SK-N-SH (cell line): Measurements from ENCODE around the gene PLXNA4. TPM values are rescaled to one million over a fixed set of nuclear protein-coding genes. Genes with fewer than 3 reads are reported as not detected.

Experiments
- CTCF ChIA-PET: fragments of 300-600, 350-600 bp; formaldehyde crosslinking; extraction: SDS; loops from one replicate; lab custom pipeline; 2021; lab: Yijun Ruan, JAX
- POLR2A ChIA-PET: fragments of 350-600 bp; sonication (Branson Sonifier 250); formaldehyde crosslinking; extraction: SDS; loops from one replicate; lab custom pipeline; 2020; ENCODE audit warnings: antibody characterized with exemption, inconsistent platforms; lab: Yijun Ruan, JAX
- DNase-seq: peaks from one replicate; pipeline ENCODE4 v3.0.0; 2012
- H2AFZ ChIP-seq: fragments of 200-600 bp; sonication (generic); 2 replicates; pipeline ENCODE4 v1.8.1; 2016; ENCODE audit warnings: antibody characterized with exemption, mild to moderate bottlenecking, low read depth
- H3F3A ChIP-seq: fragments of 200-600 bp; sonication (generic); replicated peaks from 2 replicates; pipeline ENCODE3; 2016; ENCODE audit warnings: antibody characterized with exemption, mild to moderate bottlenecking; ENCODE audit not compliant: insufficient read depth
- H3K27ac ChIP-seq, 2 experiments: fragments of 200-500 bp in 1 of 2; fragments of 200-600 bp in 1 of 2; sonication (Bioruptor generic) in 1 of 2; sonication (generic), shearing (Covaris generic) in 1 of 2; 2 replicates each; pipeline versions ENCODE4 v1.5.1 to v1.6.1; 2014 to 2016; ENCODE audit warnings: low read depth in 2 of 2, inconsistent platforms in 1 of 2, low read length in 1 of 2, mild to moderate bottlenecking in 1 of 2, mixed read lengths in 1 of 2
- H3K27me3 ChIP-seq: fragments of 200-600 bp; sonication (generic), shearing (Covaris generic); 2 replicates; pipeline ENCODE4 v1.6.1; 2016; ENCODE audit warnings: mixed run types; ENCODE audit not compliant: insufficient read depth
- H3K36me3 ChIP-seq, 2 experiments: fragments of 200-500 bp in 1 of 2; fragments of 200-600 bp in 1 of 2; sonication (Bioruptor generic) in 1 of 2; sonication (generic) in 1 of 2; replicated peaks in 1 of 2; 2 replicates each; pipeline versions ENCODE3 to v1.5.1; 2014 to 2016; ENCODE audit warnings: low read length in 1 of 2, mild to moderate bottlenecking in 1 of 2; ENCODE audit not compliant: insufficient read depth in 2 of 2, control insufficient read depth in 1 of 2
- H3K4me1 ChIP-seq, 2 experiments: fragments of 200-500 bp in 1 of 2; fragments of 200-600 bp in 1 of 2; sonication (Bioruptor generic) in 1 of 2; sonication (generic), shearing (Covaris generic) in 1 of 2; 2 replicates each; pipeline versions ENCODE4 v1.5.1 to v1.6.1; 2014 to 2016; ENCODE audit warnings: low read depth in 1 of 2, low read length in 1 of 2, mixed run types in 1 of 2; ENCODE audit not compliant: insufficient read depth in 2 of 2, control insufficient read depth in 1 of 2
- H3K4me2 ChIP-seq: fragments of 200-600 bp; sonication (generic), shearing (Covaris generic); 2 replicates; pipeline ENCODE4 v1.6.1; 2017; ENCODE audit warnings: mixed run types
- H3K4me3 ChIP-seq, 2 experiments: fragments of 200-500 bp in 1 of 2; fragments of 200-600 bp in 1 of 2; sonication (Bioruptor generic) in 1 of 2; sonication (generic), shearing (Covaris generic) in 1 of 2; 2 replicates each; pipeline versions ENCODE4 v1.5.1 to v1.8.1; 2014 to 2016; ENCODE audit warnings: low read depth in 2 of 2, inconsistent platforms in 1 of 2, low read length in 1 of 2, mild to moderate bottlenecking in 1 of 2, mixed read lengths in 1 of 2, moderate library complexity in 1 of 2
- H3K79me2 ChIP-seq: fragments of 200-600 bp; sonication (generic); 2 replicates; pipeline ENCODE4 v1.8.1; 2017; ENCODE audit warnings: mild to moderate bottlenecking; ENCODE audit not compliant: insufficient read depth
- H3K9ac ChIP-seq: fragments of 200-600 bp; sonication (generic); 2 replicates; pipeline ENCODE4 v1.6.1; 2017; ENCODE audit warnings: mixed run types
- H3K9me2 ChIP-seq: fragments of 200-600 bp; sonication (generic); 2 replicates; pipeline ENCODE4 v1.6.1; 2017; ENCODE audit warnings: mixed run types
- H3K9me3 ChIP-seq: fragments of 200-600 bp; sonication (generic); 2 replicates; pipeline ENCODE4 v1.6.1; 2017; ENCODE audit warnings: mixed run types, mild to moderate bottlenecking, moderate library complexity
- H4K20me1 ChIP-seq: fragments of 200-600 bp; sonication (generic); 2 replicates; pipeline ENCODE4 v1.6.1; 2017; ENCODE audit warnings: mild to moderate bottlenecking, mixed run types; ENCODE audit not compliant: insufficient read depth
- CHD2 ChIP-seq: fragments of 150-350 bp; IDR thresholded peaks from 2 replicates; pipeline ENCODE4 v1.6.1; 2018; ENCODE audit warnings: low read length; ENCODE audit not compliant: partially characterized antibody
- CTCF ChIP-seq: fragments of 200-600 bp; sonication (generic); IDR thresholded peaks from 2 replicates; pipeline ENCODE4 v1.6.1; 2017; ENCODE audit warnings: antibody characterized with exemption, mild to moderate bottlenecking, moderate library complexity
- EP300 ChIP-seq, 2 experiments: IDR thresholded peaks; 2 replicates each; pipeline versions ENCODE4 v1.4.0 to v1.6.1; 2012; ENCODE audit warnings: borderline replicate concordance in 1 of 2, low read depth in 1 of 2, low read length in 1 of 2
- EZH2phosphoT487 ChIP-seq: fragments of 200-600 bp; sonication (generic); IDR thresholded peaks from 2 replicates; pipeline ENCODE4 v1.6.1; 2017; ENCODE audit warnings: low read depth, mixed run types, mild to moderate bottlenecking, antibody characterized with exemption, moderate library complexity, borderline replicate concordance
- FOSL2 ChIP-seq: IDR thresholded peaks from 2 replicates; pipeline ENCODE4 v1.4.0; 2012; ENCODE audit warnings: low read depth, mild to moderate bottlenecking, moderate library complexity, borderline replicate concordance
- FOXM1 ChIP-seq: IDR thresholded peaks from 2 replicates; pipeline ENCODE4 v1.4.0; 2012; ENCODE audit warnings: low read depth, mild to moderate bottlenecking
- GABPA ChIP-seq: IDR thresholded peaks from 2 replicates; pipeline ENCODE4 v1.4.0; 2012; ENCODE audit warnings: low read depth, mild to moderate bottlenecking
- JUND ChIP-seq: IDR thresholded peaks from 2 replicates; pipeline ENCODE4 v1.4.0; 2012
- MXI1 ChIP-seq: IDR thresholded peaks from 2 replicates; pipeline ENCODE4 v1.6.1; 2012; ENCODE audit warnings: mild to moderate bottlenecking, low read depth, low read length, improper control_type of control experiment
- NRF1 ChIP-seq: IDR thresholded peaks from 2 replicates; pipeline ENCODE4 v1.6.1; 2012; ENCODE audit warnings: low read depth, mild to moderate bottlenecking, low read length
- PBX3 ChIP-seq: IDR thresholded peaks from 2 replicates; pipeline ENCODE4; 2012
- RCOR1 ChIP-seq: fragments of 150-350 bp; IDR thresholded peaks from 2 replicates; pipeline ENCODE4 v1.6.1; 2017; ENCODE audit warnings: antibody characterized with exemption, low read length
- REST ChIP-seq: IDR thresholded peaks from 2 replicates; pipeline ENCODE4 v1.6.1; 2012; ENCODE audit warnings: mild to moderate bottlenecking, low read depth, low read length, moderate library complexity
- RFX5 ChIP-seq: IDR thresholded peaks from 2 replicates; pipeline ENCODE4 v1.6.1; 2012; ENCODE audit warnings: mild to moderate bottlenecking, improper control_type of control experiment, low read length
- RXRA ChIP-seq: IDR thresholded peaks from 2 replicates; pipeline ENCODE4 v1.4.0; 2012; ENCODE audit warnings: low read depth, mild to moderate bottlenecking, borderline replicate concordance
- TCF12 ChIP-seq: IDR thresholded peaks from 2 replicates; pipeline ENCODE4 v1.4.0; 2012
- TEAD4 ChIP-seq: IDR thresholded peaks from 2 replicates; pipeline ENCODE4 v1.4.0; 2012; ENCODE audit warnings: mild to moderate bottlenecking, borderline replicate concordance; ENCODE audit not compliant: insufficient read depth
- YY1 ChIP-seq: IDR thresholded peaks from 2 replicates; pipeline ENCODE4 v1.4.0; 2012; ENCODE audit warnings: low read depth, mild to moderate bottlenecking
- ZBTB33 ChIP-seq: IDR thresholded peaks from 2 replicates; pipeline ENCODE4 v1.4.0; 2012; ENCODE audit warnings: low read depth, borderline replicate concordance
- WGBS: methylation state at CpG from one replicate; pipeline ENCODE4 v1.1.6; 2017; ENCODE audit warnings: low lambda C conversion rate; 5-methylcytosine and 5-hydroxymethylcytosine counted together
- polyA plus RNA-seq, 3 experiments: library from polyadenylated mRNA; depleted of rRNA; stranded (reverse); fragments of >200 nt; gene quantifications; 2 replicates each; pipeline ENCODE4 v1.2.3, GENCODE V29; 2012

Gene PLXNA4
- polyA plus RNA-seq, 1 of the 3 experiments (the other 2 are of a cell fraction): 2.4 TPM

GRCh38 chr7:132115028-132115427, 461.2 kb downstream of the PLXNA4 start:
- Histone ChIP-seq H3K27me3 (no peaks in the 10 kb centered on the region), H2AFZ (no peak overlapping the region), H3K9me3 (no peaks in the 10 kb centered on the region), H3K4me1 (peaks cover 22 to 34% of the 10 kb centered on the region in 2 experiments), H3K9me2 (no peaks in the 10 kb centered on the region), H3K36me3 (peaks cover 0 to 5% of the 10 kb centered on the region in 2 experiments), H3K79me2 (no peaks in the 10 kb centered on the region), H3K27ac (peak overlapping the region in 1 of 2 experiments; percentile 86; a peak in 1 of 4 replicates), H3K9ac (no peak overlapping the region), H3K4me3 (no peak overlapping the region), H4K20me1 (no peaks in the 10 kb centered on the region), H3F3A (peaks cover 30% of the 10 kb centered on the region), H3K4me2 (no peak overlapping the region)
- DNase-seq: no peak
- ChIA-PET CTCF (interaction anchor here (1.5 kb wide), 1 partner anchor 170 kb away, joined by 4 read pairs; no protein-coding TSS in a partner anchor), POLR2A (interaction anchor here (1.0 kb wide), 1 partner anchor 25 kb away, joined by 3 read pairs; no protein-coding TSS in a partner anchor)
- WGBS: 97% methylated on average over 4 of the region's 4 CpGs
- no peak for TF ChIP-seq REST
- TF ChIP-seq TEAD4: no peak
- no peak for TF ChIP-seq FOSL2
- TF ChIP-seq ZBTB33: no peak
- TF ChIP-seq RXRA: no peak
- TF ChIP-seq GABPA: no peak
- no peak for TF ChIP-seq PBX3
- TF ChIP-seq EP300 (IDR thresholded peaks at IDR 0.05; ENCODE audit: borderline replicate concordance in 1 of 2, low read depth in 1 of 2, low read length in 1 of 2): no peak
- no peak for TF ChIP-seq YY1
- no peak for TF ChIP-seq RCOR1
- no peak for TF ChIP-seq CTCF
- TF ChIP-seq FOXM1: no peak
- TF ChIP-seq JUND: no peak
- no peak for TF ChIP-seq EZH2phosphoT487
- TF ChIP-seq RFX5: no peak
- TF ChIP-seq CHD2: no peak
- no peak for TF ChIP-seq TCF12
- no peak for TF ChIP-seq MXI1
- TF ChIP-seq NRF1: no peak
